K562 (cell line): Measurements from ENCODE around the gene LMNA. TPM values are rescaled to one million over a fixed set of nuclear protein-coding genes. Genes with fewer than 3 reads are reported as not detected.

Experiments used
- ARID1B ChIP-seq: fragments of 450-650 bp; IDR thresholded peaks from 2 replicates; pipeline ENCODE4 v1.6.1; 2016; ENCODE audit warnings: antibody characterized with exemption, mild to moderate bottlenecking, inconsistent platforms
- ETS2 ChIP-seq: IDR thresholded peaks from 2 replicates; pipeline ENCODE4 v1.6.1; 2016; ENCODE audit warnings: borderline replicate concordance, missing genetic modification characterization, mild to moderate bottlenecking, moderate library complexity, missing compliant biosample characterization; ENCODE audit not compliant: poor library complexity, severe bottlenecking
- HDAC8 ChIP-seq: fragments of 450-650 bp; IDR thresholded peaks from 2 replicates; pipeline ENCODE4 v1.6.1; 2016; ENCODE audit warnings: mild to moderate bottlenecking, missing genetic modification characterization, moderate library complexity, missing compliant biosample characterization
- HNRNPH1 ChIP-seq: fragments of 200-400 bp; formaldehyde crosslinking; optimal IDR thresholded peaks from 2 replicates; pipeline ENCODE3; 2017; ENCODE audit warnings: low read depth, mild to moderate bottlenecking, low read length, moderate library complexity
- JUND ChIP-seq, 2 experiments: IDR thresholded peaks; 2 replicates in 1 of 2; 3 replicates in 1 of 2; pipeline ENCODE4 v1.6.1; 2011; ENCODE audit warnings: borderline replicate concordance in 2 of 2, low read depth in 2 of 2, low read length in 2 of 2, improper control_type of control experiment in 1 of 2, missing biosample characterization in 1 of 2, missing genetic modification characterization in 1 of 2, missing genetic modification reagents in 1 of 2
- KDM2B ChIP-seq: fragments of 250-450 bp; sonication (Bioruptor Pico); IDR thresholded peaks from 2 replicates; pipeline ENCODE4 v1.8.0; 2021; ENCODE audit warnings: mild to moderate bottlenecking, moderate library complexity
- NCOR1 ChIP-seq: fragments of 450-650 bp; IDR thresholded peaks from 2 replicates; pipeline ENCODE4 v1.6.1; 2016; ENCODE audit warnings: mild to moderate bottlenecking, moderate library complexity
- RERE ChIP-seq: sonication (generic); formaldehyde crosslinking; IDR thresholded peaks from 2 replicates; pipeline ENCODE4 v1.8.0; 2023; ENCODE audit warnings: missing genetic modification reagents, mild to moderate bottlenecking, borderline replicate concordance
- SIN3B ChIP-seq: fragments of 450-650 bp; IDR thresholded peaks from 2 replicates; pipeline ENCODE4 v1.6.1; 2017; ENCODE audit warnings: low read depth, mild to moderate bottlenecking, moderate library complexity
- SRSF1 ChIP-seq: fragments of 200-400 bp; formaldehyde crosslinking; IDR thresholded peaks from 2 replicates; pipeline ENCODE4 v1.6.1; 2017; ENCODE audit warnings: mild to moderate bottlenecking, low read depth, low read length, moderate library complexity
- TAF1 ChIP-seq: IDR thresholded peaks from 2 replicates; pipeline ENCODE4 v1.6.1; 2011; ENCODE audit warnings: mild to moderate bottlenecking, low read length, moderate library complexity; ENCODE audit not compliant: insufficient read depth, control insufficient read depth, severe bottlenecking; ENCODE audit errors: extremely low read depth
- TBL1XR1 ChIP-seq, 2 experiments: IDR thresholded peaks; 2 replicates each; pipeline ENCODE4 v1.6.1; 2012; ENCODE audit warnings: improper control_type of control experiment in 2 of 2, low read length in 2 of 2, mild to moderate bottlenecking in 1 of 2
- UBTF ChIP-seq, 2 experiments: IDR thresholded peaks; 2 replicates each; pipeline ENCODE4 v1.6.1; 2012; ENCODE audit warnings: improper control_type of control experiment in 2 of 2, low read depth in 2 of 2, low read length in 2 of 2, borderline replicate concordance in 1 of 2
- polyA plus RNA-seq, 8 experiments: library from polyadenylated mRNA; depleted of rRNA in 4 of 8; stranded (reverse) in 5 of 8; unstranded in 3 of 8; fragments of >200 nt; fragmentation: Nextera tagmentation in 2 of 8; fragmentation: Illumina TruSeq in 1 of 8; extraction: Ambion mirVana in 2 of 8; extraction: Trizol in 1 of 8; gene quantifications; 2 replicates each; pipeline versions ENCODE4 v1.2.1 to v1.2.3, GENCODE V29; 2011 to 2014; ENCODE audit warnings: inconsistent platforms in 1 of 8, missing spikeins in 1 of 8
- total RNA-seq, 7 experiments: library from RNA; depleted of rRNA in 6 of 7; stranded (reverse); fragments of >200 nt in 6 of 7; fragmentation: Illumina TruSeq in 2 of 7; extraction: Trizol in 2 of 7; gene quantifications; 2 replicates each; pipeline versions ENCODE4 v1.2.1 to v1.2.3, GENCODE V29; 2011 to 2021; ENCODE audit warnings: low replicate concordance in 1 of 7

LMNA gene
- total and polyA plus RNA-seq, 9 of the 15 experiments (the other 6 are each of a cell fraction or from before 2014, with no cell fraction given): 1.00 to 347 (median 88.2) TPM

GRCh38 chr1:156126043-156126629 lies 11.6 kb downstream of the LMNA start (continued):
- peak; percentile 17 for TF ChIP-seq TAF1
- no peak for TF ChIP-seq SRSF1
- TF ChIP-seq UBTF (IDR thresholded peaks at IDR 0.05; ENCODE audit: borderline replicate concordance in 1 of 2, low read depth in 2 of 2, low read length in 2 of 2): 0 out of 4 replicates have a peak, but pooled peaks of 1 of the 2 experiments have one; percentile 4
- TF ChIP-seq TBL1XR1 (IDR thresholded peaks at IDR 0.05; ENCODE audit: low read length in 2 of 2): peak in 1 of 2 experiments; percentile 8; a peak in 1 of 4 replicates
- TF ChIP-seq NCOR1: 0 out of 2 replicates have a peak, but pooled peaks have one; percentile 21
- peak; percentile 84 for TF ChIP-seq ETS2 (tag)
- TF ChIP-seq HNRNPH1: no peak
- peak; percentile 88 for TF ChIP-seq JUND (IDR thresholded peaks at IDR 0.05; ENCODE audit: borderline replicate concordance, low read depth, low read length)
- peak; percentile 70; the same call in 1 of the 3 replicates for TF ChIP-seq JUND (tag; IDR thresholded peaks at IDR 0.05; ENCODE audit: borderline replicate concordance, low read depth, low read length)
- peak; percentile 71 for TF ChIP-seq ARID1B
- TF ChIP-seq RERE (CRISPR knock-in tag): no peak
- 0 out of 2 replicates have a peak, but pooled peaks have one; percentile 38 for TF ChIP-seq SIN3B
- TF ChIP-seq HDAC8 (tag): 0 out of 2 replicates have a peak, but pooled peaks have one; percentile 32
- TF ChIP-seq KDM2B (CRISPR knock-in tag): no peak
